ENCODE results near the gene ATP2C1.
A peak's percentile ranks its signal among the peaks of the same experiment; 100 is the strongest.

Gene ATP2C1

DNA sequence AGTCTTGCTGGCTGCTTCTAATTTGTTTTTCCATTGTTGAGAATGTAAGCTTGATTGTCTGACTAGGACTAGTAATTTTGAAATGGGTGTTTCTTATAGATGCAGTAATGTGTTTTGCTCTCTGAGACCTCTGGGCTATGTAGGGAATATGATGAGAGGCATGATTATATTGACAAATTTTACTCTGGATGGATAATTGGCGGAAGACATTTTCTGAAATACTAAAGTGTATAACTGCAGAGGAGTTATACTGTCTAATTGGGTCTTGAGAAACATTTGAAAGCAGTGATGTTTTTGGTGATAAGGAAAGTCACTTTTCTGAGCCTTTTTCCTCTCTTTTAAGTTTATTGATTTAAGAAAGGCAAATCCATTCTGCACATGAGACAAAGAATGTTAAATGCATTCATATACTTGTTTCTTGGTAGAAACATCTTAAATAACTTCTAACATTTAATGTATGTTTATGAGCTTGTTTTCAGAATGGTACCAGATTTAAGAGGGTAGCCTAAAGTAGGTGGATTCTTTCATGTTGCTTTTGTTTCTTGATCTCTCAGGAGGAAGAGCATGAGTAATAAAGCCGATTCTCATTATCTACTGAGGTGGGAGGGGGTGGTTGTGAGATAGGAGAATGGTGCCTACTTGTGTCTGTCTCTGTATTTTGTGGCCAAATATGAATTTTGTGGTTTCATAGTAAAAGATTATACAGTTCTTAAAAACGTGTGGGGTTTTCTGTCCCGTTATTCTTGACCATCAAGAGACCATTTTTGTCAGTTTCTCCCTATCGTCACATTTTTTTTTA is 2.0 kb downstream of the ATP2C1 start:
- DNase-seq: peak; percentile 15

DNA sequence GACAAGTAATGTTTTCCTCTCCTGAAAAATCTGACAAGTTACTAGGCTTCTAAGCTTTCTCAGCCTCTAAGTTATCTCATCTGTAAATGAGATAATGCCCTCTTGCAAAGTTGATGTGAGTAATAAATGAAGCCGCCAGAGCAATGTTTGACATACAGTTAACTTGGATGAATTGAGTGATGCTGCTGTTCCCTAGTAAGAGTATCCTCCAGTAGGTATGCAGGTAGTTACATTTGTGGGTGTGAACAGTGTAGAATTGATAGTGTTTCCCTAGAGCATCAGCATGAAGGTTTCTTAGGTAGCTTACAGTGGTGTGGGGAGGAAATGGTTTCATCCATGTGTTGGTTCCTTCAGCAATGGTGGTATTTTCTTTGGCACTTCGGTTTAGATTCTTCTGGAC is 3.4 kb downstream of the ATP2C1 start:
- DNase-seq: no peak

DNA sequence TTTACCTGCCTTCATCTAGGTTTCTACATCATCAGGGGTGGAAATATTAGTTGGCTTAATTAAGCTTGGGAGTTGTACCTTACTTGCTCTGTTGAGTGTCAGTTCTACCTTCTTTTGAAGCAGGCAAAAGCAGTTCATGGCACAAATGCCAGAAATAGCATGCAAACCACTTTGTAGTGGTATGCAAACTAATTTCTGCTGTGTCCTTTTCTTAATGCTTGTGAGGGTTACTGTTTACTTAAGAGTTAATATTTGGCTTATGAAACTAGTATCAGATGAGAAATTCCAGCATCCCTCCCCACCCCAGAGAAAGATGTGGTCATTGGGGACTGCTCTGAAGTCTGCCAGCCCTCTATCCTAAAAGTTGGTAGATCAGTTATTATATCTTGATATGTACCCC is 7.1 kb downstream of the ATP2C1 start:
- DNase-seq: no peak

DNA sequence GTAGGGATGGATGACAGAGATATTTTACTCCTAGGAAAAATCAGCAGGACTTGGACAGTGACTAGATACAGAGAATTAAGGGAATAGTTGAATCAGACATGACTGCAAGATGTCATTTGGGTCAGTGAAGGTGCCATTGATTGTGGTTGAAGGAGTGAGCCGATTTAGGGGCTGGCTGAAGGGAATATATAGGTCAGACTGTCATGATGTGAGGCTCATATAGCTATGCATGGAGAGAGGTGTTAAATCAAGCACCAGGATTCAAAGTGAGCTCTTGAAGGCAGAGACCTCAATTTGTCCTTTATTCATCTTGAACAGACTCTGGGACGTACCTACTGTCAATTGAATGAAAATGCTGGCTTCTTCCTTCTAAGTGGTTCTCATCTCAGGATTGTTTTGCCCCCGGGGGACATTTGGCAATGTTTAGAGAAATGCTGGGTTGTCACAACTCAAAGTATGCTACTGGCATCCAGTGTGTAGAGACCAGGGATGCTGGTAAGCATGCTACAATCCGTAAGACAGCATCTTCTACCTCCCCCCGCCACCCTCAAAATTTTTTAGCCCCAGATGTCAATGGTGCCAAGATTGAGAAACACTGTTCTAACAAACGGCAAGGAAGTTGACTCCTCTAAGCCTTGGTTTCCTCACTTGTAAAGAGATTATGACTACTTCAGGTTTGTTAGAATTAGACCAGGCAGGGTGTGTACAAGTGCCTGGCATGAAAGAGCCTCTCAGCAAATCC is 7.8 kb downstream of the ATP2C1 start:
- no peak for DNase-seq

DNA sequence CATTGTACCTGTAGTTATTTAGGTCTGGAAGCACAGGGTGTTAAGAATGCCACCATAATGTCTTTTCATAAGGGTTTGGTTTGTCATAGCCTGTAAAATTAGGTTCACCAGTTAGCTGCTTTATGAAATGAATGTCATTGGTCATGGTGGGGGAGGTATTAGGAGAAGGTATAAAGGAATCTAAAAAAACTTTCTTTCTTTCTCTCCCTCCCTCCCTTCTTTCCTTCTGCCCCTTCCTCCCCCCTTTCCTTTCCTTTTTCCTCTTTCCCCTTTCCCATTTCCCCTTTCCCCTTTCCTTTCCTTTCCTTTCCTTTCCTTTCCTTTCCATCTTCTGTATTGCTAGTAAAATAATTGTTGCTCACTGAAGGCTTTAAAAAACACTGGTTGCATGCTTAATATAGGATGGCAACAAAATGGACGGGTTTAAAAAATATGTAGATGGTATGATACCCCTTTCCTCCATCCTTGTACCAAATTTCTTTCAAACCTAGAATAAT is 9.6 kb downstream of the ATP2C1 start:
- DNase-seq: no peak

DNA sequence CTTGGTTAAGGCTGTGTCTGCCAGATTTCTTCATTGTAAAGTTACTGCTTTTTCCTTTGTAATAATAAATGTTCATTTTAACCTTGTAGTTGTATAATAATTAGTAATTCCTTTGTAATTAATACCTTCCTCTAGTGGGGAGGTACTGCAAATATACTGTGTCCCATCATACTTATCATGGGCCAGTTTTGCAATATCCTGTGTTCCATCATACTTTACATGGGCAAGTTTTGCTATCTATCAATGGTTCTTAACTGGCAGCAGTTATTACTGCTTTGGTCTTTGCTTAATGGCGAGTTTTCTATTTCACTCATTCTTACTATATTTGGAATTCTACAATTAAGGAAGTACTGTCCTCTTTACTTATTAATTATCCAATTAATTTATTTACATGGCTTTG is 10.6 kb downstream of the ATP2C1 start:
- DNase-seq: no peak

DNA sequence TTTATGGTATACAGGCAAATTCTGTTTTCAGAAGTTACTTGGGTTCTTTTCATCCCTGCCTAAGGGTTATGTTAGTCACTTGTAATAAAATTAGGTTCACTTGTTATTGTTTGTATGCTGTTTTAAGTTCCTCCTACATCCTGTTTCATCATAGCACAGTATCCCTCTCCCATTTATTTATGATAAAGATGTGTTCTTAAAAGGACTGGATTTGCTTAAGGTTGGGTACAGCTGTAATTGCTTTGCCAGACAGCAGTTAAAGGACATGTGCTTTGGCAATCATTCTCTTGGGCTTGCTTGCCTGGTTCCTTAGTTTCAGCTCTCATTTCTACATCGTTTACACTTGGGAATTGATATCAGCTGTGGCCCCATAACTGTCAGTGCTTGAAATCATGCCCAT is 11.7 kb downstream of the ATP2C1 start:
- no peak for DNase-seq

DNA sequence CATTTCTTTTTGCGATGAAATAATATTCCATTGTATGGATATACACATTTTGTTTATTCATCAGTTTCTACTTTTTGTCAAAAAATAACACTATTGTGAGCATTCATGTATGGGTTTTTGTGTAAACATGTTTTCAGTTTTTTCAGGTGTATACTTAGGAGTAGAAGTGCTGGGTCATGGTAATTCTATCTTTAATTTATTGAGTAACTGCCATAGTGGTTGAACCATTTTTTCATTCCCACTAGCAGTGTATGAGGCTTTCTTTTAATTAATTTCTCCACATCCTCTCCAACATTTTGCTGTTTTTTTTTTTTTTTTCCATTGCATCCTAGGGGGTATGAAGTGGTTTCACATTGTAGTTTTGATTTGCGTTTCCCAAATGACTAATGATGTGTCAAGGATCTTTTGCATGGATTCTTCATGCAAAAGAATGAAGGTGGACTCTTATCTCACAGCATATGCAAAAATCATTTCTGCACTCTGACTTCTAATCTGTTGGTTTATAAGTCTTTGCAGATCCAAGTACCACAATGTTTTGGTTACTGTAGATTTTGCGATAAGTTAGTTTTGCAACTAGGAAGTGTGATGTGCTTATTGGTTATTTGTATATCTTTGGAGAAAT is 12.6 kb downstream of the ATP2C1 start:
- no peak for DNase-seq

DNA sequence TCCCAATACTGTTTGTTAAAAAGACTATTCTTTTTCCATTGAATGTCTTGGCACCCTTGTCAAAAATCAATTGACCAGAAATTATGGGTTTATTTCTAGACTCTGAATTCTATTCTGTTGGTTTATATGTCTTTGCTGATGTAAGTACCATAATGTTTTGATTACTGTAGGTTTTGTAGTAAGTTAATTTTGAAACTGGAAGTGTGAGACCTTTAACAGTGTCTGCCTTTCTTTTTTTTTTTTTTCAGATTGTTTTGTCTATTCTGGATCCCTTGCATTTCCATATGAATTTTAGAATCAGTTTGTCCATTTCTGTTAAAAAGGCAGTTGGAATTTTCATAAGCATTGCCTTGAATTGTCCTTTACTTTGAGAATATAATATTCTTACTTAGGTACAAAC is 13.6 kb downstream of the ATP2C1 start:
- no peak for DNase-seq

DNA sequence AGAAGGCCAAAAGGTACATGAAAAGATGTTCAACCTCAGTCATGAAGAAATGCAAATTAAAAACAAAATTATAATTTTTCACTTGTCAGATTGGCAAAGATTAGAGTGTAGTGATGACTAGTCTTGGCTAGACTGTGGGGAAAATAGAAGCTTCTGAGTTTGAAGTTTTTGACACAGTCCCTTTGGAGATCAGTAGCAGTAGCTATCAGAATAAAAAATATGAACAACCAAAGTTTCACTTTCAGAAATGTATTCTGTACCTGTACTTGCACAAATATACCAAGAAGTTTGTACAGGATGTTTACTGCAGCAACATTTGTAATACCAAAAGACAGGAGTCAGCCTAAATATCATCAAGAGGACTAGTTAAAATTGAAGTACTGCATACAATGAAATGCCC is 14.1 kb downstream of the ATP2C1 start:
- DNase-seq: no peak

DNA sequence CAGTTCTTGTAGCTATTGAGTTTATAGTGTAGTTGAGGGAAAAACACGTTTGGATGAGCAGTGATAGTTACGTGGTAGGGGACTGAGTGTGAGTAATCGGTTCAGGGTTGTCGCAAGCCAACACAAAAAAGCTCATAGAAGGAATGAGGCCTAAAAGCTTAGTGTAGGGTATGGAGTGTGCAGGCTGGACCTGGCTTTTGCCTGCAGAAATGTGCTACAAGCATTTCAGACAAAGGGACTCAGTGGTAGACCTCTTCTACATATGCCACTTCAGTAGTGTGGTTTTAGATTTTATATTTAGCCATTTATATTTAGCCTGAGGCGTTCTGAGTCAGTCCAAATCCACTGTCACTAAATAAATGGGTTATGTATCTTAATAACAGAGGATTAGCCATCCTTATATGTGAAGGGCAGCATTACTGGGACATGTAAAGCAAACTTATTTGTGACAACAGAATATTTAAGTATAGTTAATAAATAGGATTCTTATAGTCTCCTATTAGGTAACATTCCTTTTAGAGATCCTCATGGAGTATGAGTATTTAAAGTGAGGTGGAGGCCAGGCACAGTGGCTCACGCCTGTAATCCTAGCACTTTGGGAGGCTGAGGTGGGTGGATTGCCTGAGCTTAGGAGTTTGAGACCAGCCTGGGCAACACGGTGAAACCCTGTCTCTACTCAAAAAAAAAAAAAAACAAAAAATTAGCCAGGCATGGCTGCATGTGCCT is 21.8 kb downstream of the ATP2C1 start:
- DNase-seq: no peak

DNA sequence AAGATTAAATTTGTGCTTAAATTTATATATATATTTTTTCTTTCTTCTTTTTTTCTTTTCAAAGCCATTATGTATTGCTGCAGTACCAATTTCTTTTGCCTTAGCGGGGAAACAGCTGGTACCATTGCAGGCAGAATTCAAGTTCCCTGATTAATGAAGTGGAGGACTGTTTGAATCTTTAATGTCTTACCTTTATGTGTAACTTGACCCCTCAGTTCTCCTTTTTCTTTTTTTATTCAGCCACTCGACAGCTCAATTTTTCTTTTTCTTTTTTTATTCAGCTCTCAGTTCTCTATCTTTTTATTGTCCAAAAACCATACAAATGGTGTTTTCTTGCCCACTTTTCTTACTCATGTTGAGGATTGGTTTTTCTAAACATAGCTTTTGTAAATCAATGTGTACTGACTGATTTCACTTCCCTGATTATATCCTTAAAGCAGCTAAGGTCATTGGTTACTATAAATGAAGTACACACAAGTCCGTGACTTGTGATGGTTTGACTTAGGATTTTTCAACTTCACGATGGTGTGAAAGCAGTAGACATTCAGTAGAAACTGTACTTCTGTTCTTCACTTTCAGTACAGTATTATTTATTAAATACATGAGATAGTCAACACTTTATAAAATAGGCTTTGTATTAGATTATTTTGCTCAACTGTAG is 22.8 kb downstream of the ATP2C1 start:
- DNase-seq: no peak

DNA sequence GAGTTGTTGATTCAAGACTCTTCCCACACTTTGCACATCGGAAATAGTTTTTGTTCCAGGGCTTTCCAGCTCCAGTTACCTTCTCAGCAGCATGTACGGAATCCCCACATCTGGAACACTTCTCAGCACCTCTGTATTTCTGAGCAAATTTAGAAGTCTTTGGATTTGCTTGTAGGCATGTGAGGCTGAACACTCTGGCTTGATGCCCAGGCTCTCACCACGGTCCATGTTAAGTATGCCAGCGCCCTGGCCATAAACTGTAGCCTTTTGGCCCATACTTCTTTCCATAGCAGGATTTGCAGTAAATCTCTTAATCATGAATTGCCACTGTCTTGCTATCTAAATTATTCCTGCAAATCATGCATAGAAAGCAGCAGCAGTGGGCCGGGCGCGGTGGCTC is 24.4 kb downstream of the ATP2C1 start:
- no peak for DNase-seq

DNA sequence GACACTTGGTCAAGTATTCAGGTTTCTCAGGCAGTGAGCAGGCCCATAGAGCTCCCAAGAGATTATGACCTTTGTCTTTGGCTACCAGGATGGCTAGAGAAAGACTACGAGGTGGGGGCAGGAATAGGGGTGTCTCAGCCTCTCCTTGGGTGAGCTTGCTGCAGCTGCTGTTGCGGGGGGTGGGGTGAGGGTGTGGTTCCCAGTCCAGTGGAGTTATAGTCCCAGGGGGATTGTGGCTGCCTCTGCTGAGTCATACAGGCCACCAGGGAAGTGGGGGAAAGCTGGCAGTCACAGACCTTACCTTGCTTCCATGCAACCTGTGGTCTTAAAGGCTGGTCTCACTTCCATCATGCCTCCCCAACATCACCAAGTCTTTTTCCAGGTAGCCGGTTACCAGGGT is 31.7 kb downstream of the ATP2C1 start:
- DNase-seq: no peak

DNA sequence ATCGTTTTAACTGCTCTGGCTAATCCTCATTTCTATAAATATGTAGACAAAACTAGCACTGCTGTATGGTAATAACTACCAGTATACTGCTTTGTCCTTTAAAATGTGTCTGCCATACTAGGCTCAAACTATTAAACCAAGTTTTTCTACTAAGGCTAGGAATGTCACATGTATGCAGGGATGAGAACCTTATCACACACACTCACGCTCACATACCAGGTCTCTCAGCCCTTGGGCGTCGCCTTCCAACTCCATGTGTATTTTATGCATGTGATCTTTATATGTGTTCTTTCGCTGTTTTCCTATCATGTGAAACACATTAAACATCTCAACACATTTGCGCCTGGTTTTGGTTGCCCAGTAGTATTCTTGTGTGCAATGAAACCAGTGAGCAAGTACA is 32.6 kb downstream of the ATP2C1 start:
- DNase-seq: no peak

DNA sequence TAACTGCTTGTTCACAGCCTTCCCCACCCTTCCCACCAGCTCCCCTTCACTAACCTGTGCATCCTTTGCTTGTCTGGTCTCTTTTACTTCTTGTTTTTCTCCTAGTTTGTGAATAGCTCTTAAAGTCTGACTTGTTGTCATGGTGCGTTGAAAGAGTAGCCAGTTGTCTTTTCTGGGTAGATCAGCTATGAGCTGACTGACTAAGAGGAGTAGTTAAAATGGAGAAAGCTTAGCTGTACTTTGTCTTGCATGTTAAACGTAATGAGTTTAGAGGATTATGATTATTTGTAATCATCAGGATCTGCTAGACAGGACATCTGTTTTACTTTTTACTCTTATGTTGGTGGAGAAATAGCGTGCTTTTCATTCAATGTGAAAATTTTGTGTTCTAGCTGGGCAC is 35.9 kb downstream of the ATP2C1 start:
- DNase-seq: no peak

DNA sequence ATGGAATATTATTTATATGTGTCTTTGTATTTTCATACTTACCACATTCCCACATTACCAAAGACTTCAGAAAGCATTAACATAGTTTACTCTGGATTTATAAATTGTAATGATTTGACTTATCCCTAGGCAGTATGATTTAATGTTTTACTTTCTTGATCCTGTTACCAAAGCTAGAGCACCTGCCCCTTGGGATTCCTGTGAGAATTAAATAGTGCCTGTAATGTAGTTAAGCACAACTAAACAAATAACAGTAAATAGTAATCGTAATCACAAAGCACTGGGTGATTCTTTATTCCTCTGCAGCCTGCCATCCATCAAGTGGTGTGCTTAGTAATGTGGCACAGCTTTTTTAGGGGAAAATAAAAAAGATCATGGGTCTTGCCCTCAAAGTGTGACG is 39.1 kb downstream of the ATP2C1 start:
- no peak for DNase-seq

DNA sequence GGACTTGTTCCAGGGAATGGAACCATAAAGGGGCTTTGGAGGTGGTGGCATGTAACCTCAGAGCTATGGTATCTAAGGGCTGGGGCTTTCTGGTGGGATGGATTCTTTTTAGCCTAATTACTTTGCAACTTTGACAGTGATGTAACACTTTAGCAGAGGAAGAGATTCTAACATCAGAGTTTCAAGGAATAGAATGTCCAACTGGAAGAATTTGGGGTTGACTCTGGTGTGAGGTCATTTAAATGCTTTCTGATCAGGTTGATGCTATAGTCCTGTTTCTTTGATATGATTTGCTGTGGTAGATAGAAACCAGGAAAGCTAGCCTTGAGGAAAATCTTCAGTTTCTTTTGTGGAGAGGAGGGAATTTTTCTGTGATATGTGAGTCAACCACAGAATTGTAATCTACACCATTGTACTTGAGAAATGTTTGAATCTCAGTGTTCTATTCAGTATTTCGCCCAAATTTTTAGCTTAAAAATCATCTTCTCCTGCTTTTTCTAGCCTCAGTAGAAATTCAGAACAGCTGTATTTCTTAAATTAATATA is 40.0 kb downstream of the ATP2C1 start:
- DNase-seq: no peak

DNA sequence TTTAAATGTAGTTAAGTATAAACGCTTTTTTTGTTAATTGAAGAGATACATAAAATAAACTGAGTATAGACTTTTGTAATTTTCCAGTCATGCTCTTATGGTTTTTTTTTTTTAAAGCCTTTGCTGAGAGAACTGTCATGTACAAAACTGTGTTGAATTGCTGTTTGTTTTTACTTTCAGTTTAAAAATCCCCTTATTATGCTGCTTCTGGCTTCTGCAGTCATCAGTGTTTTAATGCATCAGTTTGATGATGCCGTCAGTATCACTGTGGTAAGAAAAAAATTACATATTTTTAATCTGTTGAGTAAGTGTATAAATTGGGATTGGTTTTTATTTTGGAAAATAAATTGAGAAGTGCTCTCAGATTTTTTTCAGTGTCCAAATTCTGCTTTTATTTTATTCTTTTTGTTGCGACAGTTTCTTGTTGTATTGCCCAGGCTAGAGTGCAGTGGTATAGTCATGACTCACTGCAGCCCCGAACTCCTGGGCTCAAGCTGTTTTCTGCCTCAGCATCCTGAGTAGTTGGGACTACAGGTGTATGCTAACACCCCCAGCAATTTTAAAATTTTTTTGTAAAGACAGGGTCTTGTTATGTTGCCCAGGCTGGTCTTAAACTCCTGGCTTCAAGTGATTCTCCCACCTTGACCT is 40.7 kb downstream of the ATP2C1 start:
- no peak for DNase-seq

DNA sequence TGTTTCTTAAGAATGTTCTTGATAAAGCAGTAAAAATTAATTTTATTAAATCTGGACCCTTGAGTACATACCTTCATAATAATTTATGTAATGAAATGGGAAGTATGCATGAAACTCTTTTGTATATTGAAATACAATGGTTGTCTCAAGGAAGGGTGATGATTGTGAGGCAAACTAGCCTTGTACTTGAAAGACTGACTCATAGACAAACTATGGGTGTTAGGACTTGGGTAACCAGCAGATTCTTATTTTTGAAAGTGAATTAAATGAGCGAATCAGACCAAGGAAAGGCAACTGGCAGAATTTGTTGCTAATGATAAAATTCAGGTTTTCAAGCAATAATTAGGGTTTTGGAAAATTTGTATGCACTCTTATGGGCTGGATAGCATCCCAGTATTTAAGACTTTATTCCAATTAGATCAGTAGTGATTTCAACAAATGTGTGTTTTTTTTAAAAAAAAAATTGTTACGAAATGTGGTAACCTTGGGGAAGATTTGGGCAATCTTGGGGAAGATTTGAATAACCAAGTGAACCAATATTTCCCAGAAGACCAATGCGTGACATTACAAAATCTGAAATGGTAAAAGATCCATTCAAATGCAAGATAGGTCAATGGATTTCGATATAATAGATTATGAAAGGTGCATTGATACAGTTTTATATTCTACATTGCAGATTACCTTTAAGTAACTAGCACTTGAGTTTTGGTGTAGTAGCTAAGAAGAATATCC is 42.0 kb downstream of the ATP2C1 start:
- DNase-seq: no peak

DNA sequence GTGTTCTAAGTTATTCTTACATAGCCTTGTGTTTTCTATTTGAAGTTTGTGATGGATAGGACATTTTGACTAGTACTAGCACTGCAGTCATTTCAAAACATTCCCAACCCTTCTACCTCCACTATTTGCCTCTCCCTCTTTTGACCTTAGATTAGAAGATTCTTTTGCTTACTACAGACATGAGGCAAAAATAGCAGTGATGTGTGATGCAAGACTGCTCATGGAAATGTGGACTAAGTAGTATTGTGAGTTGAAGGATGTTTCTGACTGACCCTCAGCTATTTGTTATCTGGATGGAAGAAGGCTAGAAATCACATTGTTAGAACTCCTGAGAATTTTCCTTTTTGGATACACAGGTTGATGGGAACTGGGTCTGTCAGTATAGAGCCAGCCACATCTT is 45.9 kb downstream of the ATP2C1 start:
- no peak for DNase-seq
